HK-2 (cell line): Measurements from ENCODE around the gene ADGRG1.

Experiments used
- DNase-seq: peaks from one replicate; pipeline ENCODE4 v3.0.0-alpha.2; 2018; ENCODE audit not compliant: unreplicated experiment

ADGRG1 gene

DNA sequence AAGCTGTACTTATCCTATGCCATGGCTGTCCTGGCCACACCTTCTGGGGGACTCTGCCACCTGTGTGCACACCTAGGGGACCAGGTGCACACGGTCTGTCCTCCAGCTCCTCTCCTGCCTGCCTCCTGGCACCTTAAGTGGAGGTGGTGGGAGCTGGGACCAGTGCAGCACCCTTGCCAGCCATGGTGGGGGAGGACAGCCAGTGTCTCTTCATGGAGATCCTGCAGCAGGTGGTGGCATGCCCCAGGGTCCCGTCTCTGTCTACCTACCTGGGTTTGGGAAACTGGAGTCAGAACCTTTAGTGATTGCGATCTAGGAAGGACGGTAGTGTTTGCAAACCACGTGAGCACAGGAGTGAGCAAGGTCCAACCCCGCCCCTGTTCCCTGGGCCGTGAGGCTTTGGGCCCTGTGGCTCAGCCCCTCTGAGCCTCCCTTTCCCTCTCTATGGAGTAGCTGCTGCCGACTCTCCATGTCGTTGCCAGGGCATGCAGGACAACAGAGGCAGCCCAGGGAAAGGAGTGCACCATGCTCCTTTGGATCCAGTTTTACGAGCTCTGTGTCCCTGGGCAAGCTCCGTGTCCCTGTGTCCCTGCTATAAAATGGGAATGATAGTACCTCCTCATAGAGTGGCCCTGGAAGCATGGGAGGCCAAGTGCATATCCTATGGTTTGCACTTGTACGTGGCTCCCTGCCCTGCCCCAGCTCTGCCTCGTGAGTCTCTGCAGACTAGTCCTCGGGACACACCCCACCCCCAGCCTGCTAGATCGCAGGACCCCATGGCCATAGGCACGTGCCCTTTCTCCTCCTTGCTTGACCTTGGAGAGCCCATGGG lies 7.1 kb downstream of the ADGRG1 start:
- DNase-seq, result no peak

DNA sequence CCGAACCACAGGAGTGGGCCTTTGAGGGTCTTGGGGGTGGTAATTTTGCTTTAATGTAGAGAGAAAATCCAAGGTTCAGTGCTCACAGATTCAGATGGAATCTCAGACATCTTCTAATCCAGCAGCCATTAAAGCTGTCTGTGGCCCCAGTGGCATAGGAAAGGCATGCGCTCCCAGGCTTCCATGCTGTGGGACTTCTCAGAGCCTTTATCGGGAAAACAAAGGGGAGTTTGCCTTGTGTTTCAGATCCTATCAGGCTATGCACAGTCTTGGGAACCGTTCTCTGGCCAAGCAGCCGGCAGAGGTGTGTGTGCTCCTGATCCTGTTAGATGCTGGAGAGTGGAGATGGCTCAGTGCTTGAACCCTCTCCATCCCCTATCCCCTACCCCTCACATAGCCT lies 7.8 kb downstream of the ADGRG1 start:
- DNase-seq, result no peak

DNA sequence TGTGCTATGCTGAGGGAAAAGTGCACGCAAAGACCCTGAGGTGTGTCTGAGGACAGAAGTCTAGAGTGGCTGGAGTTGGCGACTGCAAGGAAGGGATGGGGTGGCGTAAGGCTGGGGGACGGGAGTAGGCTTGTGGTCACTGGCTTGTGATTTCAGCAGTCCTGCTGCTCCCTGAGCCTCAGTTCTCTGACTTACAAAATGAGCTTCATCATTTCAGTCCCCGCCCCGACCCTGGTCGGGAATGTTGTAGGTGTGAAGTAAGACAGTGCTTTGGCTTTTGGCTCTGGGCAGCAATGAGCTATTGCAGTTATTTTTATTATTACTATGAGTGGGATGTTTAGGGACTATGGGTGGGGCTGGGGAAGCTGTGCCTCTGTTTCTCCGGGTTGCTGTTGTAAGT lies 8.6 kb downstream of the ADGRG1 start:
- DNase-seq, result no peak

DNA sequence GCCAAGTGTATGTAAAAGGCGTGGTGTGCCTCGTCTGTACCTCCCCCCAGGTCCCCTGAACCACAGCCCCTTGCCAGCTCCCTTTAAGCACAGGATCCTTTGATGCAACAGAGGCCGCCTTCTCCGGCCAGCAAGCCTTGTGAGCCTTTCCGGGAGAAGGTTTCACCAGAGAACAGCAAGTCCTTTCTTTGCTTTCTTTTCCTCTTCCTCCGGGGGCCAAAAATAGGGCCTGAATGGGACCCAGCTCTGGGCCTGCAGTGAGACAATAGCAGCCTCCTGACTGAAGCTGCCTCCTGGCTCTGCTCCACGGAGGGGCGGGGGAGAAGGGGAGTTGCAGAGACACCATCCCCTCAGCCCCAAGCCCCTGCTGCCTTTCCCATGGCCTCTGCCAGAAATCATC lies 9.0 kb downstream of the ADGRG1 start:
- DNase-seq, result no peak

DNA sequence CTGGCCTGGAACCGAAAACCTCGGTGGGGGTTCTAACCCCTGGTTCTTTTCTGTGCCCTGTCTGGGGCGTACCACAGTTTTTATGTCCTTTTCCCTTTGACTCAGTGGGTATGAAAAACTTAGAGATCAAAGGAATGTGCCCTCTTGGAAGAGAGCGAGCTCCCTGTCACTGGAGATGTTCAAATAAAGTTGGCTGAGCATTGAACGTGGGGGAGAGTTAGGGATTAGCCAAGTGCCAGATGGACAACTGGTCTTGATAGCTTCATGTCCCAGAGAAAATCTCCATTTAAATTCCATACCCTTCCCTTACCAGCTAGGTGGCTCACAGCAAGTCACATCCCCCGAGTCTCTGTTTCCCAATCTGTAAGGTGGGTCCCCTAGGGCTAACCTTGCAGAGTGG lies 9.5 kb downstream of the ADGRG1 start:
- DNase-seq, result no peak

DNA sequence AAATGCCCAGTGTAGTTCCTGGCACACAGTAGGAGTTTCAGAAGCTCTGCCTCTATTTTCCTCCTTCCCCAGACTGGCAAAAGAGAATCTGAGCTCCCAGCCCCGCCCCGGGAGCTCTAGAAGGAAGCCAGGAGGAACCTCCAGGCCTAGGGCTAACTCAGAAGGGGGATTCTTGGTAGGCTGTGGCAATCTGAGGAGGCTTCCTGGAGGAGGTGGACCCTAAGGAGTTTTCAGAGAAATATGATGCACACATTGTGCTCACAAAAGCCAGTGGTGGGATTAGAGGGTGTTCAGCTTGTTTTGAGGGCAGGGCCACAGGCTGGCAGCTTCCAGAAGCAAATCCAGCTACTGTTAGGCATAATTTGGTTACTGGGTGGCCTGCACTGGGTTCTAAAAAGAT lies 10.0 kb downstream of the ADGRG1 start:
- DNase-seq, result no peak

DNA sequence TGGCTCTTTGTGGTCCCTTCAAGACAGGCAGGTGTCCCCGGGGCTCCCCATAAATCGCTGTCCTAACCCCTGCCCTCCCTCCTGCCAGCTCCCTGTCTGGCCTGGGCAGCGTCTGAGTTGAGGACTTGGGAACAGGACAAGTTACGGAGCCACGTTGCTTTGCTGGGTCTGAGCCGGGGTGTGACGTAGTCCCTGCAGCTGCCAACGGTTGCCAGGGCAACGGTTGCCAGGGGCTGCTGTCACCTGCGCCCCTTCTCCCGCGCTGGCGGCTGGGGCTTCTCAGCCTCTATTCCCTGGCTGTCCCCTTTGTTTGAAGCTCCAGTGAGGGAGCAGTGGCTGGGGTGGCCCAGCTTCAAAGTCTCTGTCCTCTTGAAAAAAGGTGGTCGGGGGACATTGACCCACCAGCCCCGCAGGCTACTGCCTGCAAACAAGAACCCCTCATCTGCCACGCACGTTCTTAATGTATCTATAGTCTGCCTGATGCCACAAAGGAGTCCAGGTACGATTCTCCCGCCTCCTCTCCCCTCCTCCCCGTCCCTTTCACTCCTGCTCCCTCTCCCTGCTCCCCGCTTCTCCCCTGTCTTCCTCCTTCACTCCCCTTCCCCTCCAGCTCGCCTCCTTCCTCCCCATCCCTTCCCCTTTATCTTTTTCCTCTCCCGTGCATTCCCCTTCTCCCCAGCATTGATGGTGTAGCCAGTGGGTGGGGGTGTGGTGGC lies 10.9 kb downstream of the ADGRG1 start:
- no peak for DNase-seq

DNA sequence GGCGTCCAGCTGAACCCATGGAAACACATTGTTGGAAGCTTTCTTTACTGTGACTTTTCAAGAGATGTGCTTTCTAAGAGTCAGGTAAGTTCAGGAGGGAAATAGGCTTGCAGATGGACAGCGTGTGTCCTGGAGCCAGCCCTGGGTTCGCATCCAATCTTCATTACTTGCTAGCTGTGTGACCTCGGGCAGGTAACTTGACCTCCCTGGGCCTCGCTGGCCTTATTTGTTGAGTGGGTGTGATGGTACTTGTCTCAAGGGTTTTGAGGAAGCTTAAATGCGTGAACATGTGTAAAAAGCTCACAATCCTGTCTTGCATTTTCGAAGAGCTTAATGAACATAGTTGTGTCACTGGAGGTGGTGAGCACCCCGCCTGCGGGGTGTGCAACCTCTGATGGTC lies 11.8 kb downstream of the ADGRG1 start:
- DNase-seq, result no peak

DNA sequence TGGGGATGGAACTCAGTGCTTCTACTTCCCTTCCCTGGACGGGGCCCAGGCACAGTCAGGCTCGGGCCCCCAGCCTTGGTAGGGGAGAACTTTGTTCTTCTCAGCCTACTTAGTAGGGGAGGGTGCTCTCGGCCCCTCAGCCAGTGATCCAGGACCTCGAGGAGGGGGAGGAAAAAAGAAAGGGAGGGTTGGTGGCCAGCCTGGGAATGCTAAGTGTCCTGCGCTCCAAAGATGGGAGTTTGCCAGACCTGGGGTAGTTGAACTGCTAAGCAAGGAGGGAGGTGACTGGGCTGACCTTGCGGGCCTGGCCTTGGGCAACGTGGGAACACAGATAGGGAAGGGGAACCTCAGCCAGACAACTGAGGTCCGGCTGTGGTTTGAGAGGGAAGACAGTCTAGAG lies 12.2 kb downstream of the ADGRG1 start:
- DNase-seq, result no peak

DNA sequence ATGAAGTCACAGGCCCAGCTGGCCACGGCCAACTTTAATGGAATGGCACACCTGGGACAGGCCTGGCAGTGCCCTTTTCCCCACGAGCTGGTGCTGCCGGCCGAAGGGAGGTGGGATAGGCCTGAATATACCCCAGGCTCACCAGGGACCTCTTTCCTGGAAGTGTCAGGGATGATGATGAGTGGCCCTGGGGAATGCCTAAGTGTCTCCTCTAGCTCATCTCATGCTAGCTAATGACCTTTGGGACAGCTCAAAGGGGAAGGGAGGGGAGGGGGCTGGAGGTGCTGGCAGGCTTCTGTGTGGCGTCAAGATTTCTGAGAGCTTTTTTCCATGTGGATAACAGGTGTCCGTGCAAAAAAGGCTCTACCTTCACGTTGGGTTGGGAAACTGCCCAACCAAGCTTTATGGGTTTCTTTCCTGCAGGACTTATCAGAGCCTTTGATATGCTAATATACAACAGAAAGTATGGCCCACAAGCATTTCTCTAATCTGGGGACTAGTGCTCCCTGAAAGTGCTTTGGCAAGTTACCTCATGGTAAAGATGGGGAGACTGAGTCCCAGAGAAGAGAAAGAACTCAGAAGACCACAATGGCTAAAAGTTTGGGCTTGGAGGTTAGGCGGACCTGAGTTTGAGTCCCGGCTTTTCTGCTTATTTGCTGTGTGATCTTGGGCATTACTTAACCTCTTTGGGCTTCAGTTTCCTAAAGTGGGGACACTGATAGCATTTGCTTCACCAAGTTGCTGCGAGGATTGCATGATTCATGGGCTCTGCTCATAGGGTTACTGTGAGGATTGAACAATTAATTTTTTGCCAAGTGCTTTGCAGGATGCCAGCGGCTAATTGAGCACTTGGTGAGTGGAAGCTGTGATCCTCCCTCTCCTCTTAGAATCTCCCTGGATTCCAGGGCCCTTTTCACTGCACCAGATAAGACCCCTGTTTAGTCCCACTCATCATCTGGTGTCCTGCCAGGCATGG lies 14.0 kb downstream of the ADGRG1 start:
- DNase-seq, result no peak

DNA sequence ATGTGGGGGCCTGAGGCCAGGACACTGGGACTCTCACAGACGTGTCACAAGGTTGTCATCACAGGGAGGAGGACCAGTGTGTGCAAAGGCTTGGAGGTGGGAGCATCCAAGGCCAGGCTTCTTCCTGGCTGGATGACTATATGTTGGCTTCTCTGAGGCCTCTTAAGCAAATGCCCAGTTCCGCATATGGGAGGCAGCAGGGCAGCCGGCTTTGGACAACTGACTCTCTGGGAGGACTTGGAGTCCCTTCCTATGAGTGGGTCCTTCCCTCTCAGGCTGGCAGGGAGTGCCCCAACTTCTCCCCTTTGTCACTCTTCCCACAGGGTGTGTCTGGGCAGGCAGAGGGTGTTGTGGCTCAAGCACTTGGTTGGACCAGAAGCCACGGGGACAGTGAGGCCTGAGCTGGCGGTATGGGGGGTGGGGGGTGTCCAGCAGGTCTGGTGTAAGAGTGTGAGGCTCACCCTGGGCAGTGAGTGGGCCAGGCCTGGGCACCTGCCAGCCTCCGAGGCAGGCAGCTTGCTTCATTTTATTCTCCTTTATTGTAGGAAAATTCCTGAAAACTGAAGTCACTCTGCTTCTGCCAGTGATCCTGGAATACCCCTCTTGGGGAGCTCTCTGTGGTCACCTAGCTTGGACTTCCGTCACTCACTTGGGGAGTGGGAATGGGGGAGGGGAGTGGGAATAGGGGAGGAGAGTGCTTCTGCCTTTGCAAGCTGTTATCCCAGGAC lies 14.9 kb downstream of the ADGRG1 start:
- DNase-seq, result peak; percentile 76

DNA sequence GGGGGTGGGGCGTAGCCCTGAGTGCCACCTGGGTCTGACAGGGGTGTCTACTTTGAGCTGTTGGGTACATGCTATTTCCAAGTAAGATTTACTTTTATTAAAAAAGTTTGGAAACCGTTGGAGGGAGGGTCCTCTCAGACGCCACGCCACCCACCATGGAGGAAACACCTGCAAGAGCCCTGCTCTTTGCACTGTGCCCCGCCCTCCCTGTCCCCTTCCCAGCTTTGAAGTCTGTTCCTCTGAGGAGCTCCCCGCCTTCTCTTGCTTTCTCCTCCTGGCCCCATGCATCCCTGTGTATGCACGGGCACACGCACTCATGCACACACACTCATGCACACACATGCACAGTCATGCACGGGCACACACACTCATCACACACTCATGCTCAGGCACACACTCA lies 15.5 kb downstream of the ADGRG1 start:
- DNase-seq, result no peak

DNA sequence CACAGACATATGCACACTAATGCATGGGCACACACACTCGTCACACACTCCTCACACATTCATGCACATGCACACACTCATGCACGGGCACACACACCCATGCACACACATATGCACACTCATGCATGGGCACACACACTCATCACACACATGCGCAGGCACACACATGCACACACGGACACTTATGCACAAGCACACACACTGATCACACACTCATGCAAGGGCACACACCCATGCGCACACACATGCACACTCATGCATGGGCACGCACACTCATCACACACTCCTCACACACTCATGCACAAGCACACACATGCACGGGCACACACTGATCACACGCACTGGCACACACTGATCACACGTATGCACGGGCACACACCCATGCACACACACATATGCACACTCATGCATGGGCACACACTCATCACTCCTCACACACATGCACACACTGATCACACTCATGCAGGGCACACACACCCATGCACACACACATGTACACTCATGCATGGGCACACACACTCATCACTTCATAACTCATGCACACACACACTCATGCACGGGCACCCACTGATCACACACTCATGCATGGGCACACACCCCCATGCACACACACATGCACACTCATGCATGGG lies 16.1 kb downstream of the ADGRG1 start:
- no peak for DNase-seq

DNA sequence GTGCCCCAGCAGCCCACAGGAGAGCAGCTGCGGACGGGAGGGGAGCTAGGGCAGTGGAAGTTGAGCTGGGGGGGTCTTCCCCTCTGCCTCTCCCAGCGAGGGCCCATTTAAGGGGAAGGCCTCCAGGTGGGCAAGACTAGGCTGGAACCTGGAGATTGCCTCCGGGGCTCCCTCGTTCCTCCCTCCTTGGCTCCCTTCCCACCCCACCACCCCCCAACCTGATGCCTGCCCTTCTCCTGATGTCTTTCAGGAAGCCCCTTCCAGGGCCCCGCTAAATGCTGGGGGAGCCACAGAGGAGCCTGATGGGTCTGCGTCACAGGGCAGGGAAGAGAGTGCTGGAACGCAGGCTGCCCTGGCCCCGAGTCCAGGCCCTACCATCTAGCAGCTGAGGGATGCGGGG lies 16.7 kb downstream of the ADGRG1 start:
- DNase-seq, result no peak

DNA sequence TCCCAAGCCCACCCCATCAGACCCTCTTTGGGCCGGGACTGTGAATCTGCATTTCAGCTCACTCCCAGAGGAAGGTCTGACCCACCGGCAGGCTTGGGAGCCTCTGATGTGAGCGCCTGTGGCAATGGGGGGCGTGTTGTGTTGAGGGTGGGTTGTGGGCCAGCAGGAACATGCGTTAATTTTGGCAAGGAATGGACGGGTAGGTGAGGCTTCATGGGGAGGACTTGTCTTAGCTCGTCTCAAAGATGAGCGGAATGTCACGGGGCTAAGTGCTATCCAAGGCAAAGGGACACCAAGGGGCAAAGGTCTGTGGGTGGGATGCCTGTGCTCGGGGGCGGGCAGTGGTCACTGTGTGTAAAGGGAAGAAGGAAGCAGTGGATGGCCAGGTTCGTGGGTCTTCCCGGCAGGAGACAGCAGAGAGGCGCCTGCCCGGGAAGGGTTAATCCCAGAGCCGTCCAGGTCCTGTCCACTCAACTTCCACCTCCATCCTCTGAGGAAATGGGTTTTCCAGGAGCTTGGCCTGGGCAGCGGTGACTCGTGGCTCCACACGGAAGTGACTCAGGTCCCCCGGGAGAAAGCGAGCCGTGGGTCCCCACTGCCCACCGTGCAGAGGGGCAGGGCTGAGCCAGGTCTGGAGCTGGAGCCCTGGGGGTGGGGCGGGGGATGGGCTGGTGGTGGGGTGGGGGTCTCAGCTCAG lies 17.4 kb downstream of the ADGRG1 start:
- DNase-seq, result peak; percentile 61

DNA sequence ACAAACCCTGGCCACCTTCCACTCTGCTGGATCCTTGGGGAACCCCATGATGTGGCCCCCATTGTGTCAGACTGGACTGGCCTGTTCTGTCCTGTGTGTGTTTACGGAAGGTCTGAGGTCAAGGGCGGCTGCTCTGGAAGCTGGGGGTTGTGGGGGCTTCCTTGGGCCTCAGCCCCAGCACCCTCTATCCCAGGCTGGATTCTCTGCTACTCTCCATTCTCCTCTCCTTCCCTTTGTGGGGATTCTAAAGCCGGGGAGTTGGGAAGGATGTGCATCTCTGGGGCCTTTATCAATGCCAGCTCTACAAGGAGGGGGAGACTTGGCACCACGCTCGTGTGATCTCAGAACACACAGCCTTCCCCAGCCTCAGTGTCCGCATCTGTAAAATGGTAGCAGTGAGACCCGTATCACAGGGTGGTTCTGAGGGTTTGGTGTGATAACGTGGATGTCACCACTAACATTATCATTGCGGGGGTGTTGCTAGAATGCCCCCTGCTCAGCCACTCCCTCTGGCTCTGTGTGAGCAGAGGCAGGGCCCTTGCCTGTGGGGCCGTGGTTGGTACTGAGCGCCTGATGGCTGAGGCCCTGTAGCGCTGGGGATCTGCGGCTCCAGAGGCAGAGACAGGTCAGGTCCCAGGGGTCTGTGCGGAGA lies 18.1 kb downstream of the ADGRG1 start:
- DNase-seq, result no peak

DNA sequence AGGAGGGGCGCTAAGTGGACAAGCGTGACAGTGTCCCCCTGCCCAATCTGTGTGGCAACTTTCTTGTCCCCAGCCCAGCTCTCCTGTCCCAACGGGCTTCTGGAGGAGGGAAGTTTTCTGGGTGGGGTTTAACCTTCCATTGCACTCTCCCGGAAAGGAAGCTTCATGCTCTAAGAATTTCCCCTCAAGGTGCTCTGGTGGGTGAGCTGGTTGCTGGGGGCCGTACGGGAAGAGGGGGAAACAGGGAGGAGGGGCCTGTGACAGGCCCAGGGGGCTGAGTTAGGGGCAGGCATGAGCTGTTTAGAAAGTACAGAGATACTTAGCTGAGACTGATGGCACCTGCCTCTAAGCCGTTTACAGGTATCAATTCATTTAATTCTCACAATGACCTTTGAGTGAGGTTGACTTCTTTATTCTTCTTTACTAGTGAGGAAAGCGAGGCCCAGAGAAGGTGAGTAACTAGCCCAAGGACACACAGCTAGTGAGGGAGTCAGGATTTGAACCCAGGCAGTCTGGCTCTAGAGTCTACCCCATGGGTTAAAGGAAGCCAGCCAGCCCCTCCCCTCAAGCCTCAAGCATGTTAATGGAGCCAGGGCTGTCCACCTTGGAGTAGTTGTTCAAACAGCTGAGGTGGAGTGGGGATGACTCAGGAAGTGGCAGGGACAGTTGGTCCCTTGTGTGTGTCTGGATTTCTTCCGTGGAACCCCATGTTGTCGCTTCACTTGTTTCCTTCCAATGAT lies 18.9 kb downstream of the ADGRG1 start:
- DNase-seq, result no peak

DNA sequence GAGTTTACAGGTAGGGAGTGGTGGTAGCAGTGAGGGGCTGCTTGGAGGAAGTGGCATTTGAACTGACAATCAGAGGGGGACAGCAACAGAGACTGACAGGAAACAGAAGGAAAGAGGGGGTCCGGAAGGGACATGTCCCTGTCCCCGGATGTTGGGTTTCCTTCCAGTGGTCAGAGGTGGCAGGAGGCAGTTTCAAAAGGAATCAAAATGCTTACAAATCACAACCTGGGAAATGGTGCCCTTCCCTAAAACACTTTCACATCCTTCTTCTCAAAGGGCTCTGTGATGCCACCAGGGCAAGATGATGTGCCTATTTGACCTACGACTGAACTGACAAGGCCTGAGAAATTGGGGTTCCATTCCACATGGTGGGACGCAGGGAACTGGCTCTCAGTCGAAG lies 19.7 kb downstream of the ADGRG1 start:
- no peak for DNase-seq
